Naive B cell (primary cell): ENCODE results near the gene ZCCHC7. TPM values are rescaled to one million over a fixed set of nuclear protein-coding genes. Genes with fewer than 3 reads are reported as not detected.
"Not testable (repeated sequence)": the region's sequence is repeated elsewhere in the genome, so short reads cannot be mapped to it uniquely, and the experiment has no call there.

Source experiments
- ATAC-seq, 2 donors: fragments of 150-1000 bp; cut with Tn5 transposase; 2 replicates each; pipeline ENCODE4 v1.10.0; 2021; ENCODE audit warnings: low read depth in 2 of 2, mild to moderate bottlenecking in 2 of 2, moderate library complexity in 2 of 2
- DNase-seq: peaks from one replicate; pipeline ENCODE4 v3.0.0; 2022
- H3K27ac Mint-ChIP-seq, 6 donors: one replicate each; pipeline ENCODE4 v1.8.0; 2020 to 2022; ENCODE audit warnings: mild to moderate bottlenecking in 6 of 6, mixed read lengths in 6 of 6, moderate library complexity in 5 of 6, inconsistent platforms in 2 of 6
- H3K27me3 Mint-ChIP-seq, 3 donors: one replicate each; pipeline ENCODE4 v1.8.0; 2021 to 2022; ENCODE audit warnings: mixed read lengths in 3 of 3, mild to moderate bottlenecking in 1 of 3
- H3K36me3 Mint-ChIP-seq, 2 donors: one replicate each; pipeline ENCODE4 v1.8.0; 2020 to 2022; ENCODE audit warnings: mixed read lengths in 2 of 2, inconsistent platforms in 1 of 2, mild to moderate bottlenecking in 1 of 2
- H3K4me1 Mint-ChIP-seq, 3 donors: one replicate each; pipeline ENCODE4 v1.8.0; 2020 to 2022; ENCODE audit warnings: mixed read lengths in 3 of 3, inconsistent platforms in 1 of 3, mild to moderate bottlenecking in 1 of 3, moderate library complexity in 1 of 3
- H3K4me3 Mint-ChIP-seq, 8 donors: one replicate each; pipeline ENCODE4 v1.8.0; 2020 to 2022; ENCODE audit warnings: mild to moderate bottlenecking in 8 of 8, mixed read lengths in 8 of 8, moderate library complexity in 8 of 8, inconsistent platforms in 2 of 8
- H3K9me3 Mint-ChIP-seq, 7 donors: one replicate each; pipeline ENCODE4 v1.8.0; 2020 to 2022; ENCODE audit warnings: mixed read lengths in 7 of 7, mild to moderate bottlenecking in 5 of 7, inconsistent platforms in 2 of 7, moderate library complexity in 1 of 7
- polyA plus RNA-seq, 6 donors: library from polyadenylated mRNA; unstranded; fragments of 300-500 nt; fragmentation: Illumina TruSeq; gene quantifications; one replicate each; pipeline ENCODE4 v1.2.3, GENCODE V29; 2021; ENCODE audit warnings: low read depth in 6 of 6

The ZCCHC7 gene
- polyA plus RNA-seq, 6 donors from 2014 or later: 156 to 214 (median 187) TPM

DNA sequence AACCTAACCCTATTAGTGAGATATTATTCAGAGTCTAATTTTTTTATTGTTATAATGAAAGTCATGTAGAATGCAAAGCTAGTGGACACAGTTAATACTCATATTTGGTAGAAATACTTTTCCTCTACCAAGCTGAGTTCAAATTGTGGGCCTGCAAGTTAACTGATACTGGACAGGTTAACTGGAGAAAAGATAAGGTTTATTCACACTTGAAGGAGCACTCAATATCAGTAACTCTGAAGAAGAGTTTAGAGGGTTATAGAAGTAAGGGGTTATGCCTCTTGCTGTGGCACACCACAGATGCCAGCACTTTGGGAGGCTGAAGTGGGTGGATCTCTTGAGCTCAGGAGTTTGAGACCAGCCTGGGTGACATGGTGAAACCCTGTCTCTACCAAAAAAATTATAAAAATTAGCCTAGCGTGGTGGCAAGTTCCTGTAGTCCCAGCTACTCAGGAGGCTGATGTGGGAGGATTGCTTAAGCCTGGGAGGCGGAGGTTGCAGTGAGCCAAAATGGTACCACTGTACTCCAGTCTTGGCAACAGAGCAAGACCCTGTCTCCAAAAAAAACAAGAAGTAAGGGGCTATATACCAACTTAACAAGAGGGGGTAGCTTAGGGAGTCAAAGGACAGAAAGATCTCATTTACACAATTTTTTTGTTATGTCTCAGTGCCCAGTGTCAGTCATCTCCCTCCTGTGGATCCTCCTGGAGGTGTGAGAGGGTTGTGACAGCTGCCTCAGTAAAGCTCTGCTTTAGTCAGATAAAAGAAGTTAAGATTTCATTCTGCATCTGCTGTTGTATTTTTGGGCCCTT, 180.9 kb downstream of the ZCCHC7 start:
- Mint-ChIP-seq H3K9me3 (no peaks in the 10 kb centered on the region), H3K4me1 (peaks cover 63 to 91% (median 82%) of the 10 kb centered on the region in 3 donors)
- ATAC-seq: no peak

DNA sequence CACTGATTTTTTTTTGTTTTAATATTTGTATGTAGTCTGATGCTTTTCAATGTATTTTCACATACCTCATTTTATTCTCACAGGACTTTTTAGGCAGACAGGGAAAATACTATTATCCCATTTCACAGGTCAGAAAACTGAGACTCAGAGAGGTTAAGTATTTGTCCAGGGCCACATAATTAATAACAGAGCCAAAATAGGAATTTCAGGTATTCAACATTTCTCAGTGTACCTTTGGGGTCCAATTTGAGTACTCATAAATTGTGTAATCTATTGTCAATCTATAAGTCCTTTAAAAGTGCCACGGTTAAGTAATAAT, 181.4 kb downstream of the ZCCHC7 start:
- Mint-ChIP-seq H3K9me3 (no peaks in the 10 kb centered on the region), H3K4me1 (peaks cover 58 to 86% (median 76%) of the 10 kb centered on the region in 3 donors), H3K27ac (peak overlapping the region; percentile 76 to 99 (median 92)), H3K36me3 (peaks cover 26 to 40% of the 10 kb centered on the region in 2 donors), H3K27me3 (no peaks in the 10 kb centered on the region), H3K4me3 (peak overlapping the region; percentile 62 to 90 (median 80))
- DNase-seq (no peak), ATAC-seq (no peak)

More for the DNA sequence above, 180.9 kb downstream of the ZCCHC7 start:
- H3K36me3 Mint-ChIP-seq: peaks cover 26 to 40% of the 10 kb centered on the region in 2 donors
- no peak for DNase-seq
- H3K4me3 Mint-ChIP-seq: peak overlapping the region; percentile 62 to 90 (median 80)
- H3K27me3 Mint-ChIP-seq: no peaks in the 10 kb centered on the region
- peak overlapping the region; percentile 76 to 99 (median 92) for H3K27ac Mint-ChIP-seq

DNA sequence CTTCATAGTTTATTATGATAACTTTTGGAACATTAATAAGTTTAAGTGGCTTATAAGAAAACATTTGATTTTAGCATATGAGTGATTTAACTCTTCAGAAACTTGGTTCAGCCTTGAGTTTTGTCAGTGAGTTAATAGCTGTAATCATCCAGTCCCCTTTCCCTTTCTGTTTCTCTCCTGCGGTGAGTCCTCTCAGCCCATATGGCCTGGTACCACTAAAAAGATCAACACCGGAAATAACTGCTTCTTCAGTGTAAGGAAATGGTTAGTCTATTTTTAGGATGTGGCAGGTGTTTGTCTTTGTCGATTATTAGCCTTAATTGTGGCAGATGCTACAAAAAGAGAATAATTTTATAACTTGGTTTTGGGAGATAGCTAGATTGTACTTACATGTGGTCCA, 181.9 kb downstream of the ZCCHC7 start:
- ATAC-seq: peak; percentile 97
- no peaks in the 10 kb centered on the region for H3K27me3 Mint-ChIP-seq
- DNase-seq: peak; percentile 84
- peaks cover 26 to 40% of the 10 kb centered on the region in 2 donors for H3K36me3 Mint-ChIP-seq
- H3K9me3 Mint-ChIP-seq: no peaks in the 10 kb centered on the region
- H3K27ac Mint-ChIP-seq: peak overlapping the region; percentile 76 to 99 (median 92)
- H3K4me1 Mint-ChIP-seq: peaks cover 58 to 86% (median 76%) of the 10 kb centered on the region in 3 donors
- H3K4me3 Mint-ChIP-seq: peak overlapping the region; percentile 62 to 90 (median 80)

DNA sequence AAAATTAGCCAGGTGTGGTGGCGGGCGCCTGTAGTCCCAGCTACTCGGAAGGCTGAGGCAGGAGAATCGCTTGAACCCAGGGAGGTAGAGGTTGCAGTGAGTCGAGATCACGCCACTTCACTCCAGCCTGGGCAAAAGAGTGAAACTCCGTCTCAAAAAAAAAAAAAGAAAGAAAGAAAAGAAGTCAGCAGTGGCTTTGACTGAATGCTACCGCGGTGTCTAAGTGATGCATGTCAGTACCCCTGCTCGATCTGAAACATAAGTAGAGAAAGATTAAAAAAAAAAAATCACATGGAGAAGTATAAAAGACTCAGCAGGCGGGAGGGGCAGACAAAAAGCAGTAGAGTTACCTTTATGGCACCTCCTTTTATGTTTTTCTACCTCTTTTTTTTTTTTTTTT, 182.9 kb downstream of the ZCCHC7 start:
- peaks cover 25 to 32% of the 10 kb centered on the region in 2 donors for H3K36me3 Mint-ChIP-seq
- not testable (repeated sequence) for H3K27me3 Mint-ChIP-seq, H3K9me3 Mint-ChIP-seq
- peaks cover 50 to 79% (median 66%) of the 10 kb centered on the region in 3 donors for H3K4me1 Mint-ChIP-seq
- ATAC-seq (peak; percentile 26 to 38), DNase-seq (peak; percentile 51)
- peak overlapping the region; percentile 76 to 99 (median 92) for H3K27ac Mint-ChIP-seq
- H3K4me3 Mint-ChIP-seq: peak overlapping the region; percentile 62 to 90 (median 78)

DNA sequence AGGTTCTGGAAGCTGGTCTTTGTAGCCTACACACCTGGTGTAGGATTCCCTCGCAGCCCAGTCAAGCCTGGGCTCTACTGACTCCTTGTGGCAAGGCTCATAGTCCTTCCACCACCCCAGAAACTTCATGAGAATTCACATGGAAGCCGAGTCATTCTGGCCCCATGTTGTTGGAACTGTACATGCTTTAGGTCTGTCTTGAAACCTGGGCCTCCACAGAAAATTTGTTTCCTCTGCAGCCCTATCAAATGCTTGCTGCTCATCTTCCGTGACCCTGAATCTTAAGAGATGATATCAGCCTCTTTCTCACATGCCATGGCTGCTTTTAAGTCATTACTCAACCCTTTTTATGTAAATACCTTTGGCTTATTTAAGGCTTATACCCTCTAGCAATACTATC, 188.8 kb downstream of the ZCCHC7 start:
- peak; percentile 95 to 96 for ATAC-seq
- Mint-ChIP-seq H3K9me3 (peaks cover 0 to 2% (median 0%) of the 10 kb centered on the region in 7 donors), H3K4me1 (peaks cover 24 to 52% (median 30%) of the 10 kb centered on the region in 3 donors), H3K27ac (peak overlapping the region; percentile 26 to 91 (median 76)), H3K27me3 (no peaks in the 10 kb centered on the region), H3K36me3 (peaks cover 20 to 29% of the 10 kb centered on the region in 2 donors), H3K4me3 (peak overlapping the region in 5 of 8 donors; percentile 15 to 78 (median 59))
- peak; percentile 39 for DNase-seq

DNA sequence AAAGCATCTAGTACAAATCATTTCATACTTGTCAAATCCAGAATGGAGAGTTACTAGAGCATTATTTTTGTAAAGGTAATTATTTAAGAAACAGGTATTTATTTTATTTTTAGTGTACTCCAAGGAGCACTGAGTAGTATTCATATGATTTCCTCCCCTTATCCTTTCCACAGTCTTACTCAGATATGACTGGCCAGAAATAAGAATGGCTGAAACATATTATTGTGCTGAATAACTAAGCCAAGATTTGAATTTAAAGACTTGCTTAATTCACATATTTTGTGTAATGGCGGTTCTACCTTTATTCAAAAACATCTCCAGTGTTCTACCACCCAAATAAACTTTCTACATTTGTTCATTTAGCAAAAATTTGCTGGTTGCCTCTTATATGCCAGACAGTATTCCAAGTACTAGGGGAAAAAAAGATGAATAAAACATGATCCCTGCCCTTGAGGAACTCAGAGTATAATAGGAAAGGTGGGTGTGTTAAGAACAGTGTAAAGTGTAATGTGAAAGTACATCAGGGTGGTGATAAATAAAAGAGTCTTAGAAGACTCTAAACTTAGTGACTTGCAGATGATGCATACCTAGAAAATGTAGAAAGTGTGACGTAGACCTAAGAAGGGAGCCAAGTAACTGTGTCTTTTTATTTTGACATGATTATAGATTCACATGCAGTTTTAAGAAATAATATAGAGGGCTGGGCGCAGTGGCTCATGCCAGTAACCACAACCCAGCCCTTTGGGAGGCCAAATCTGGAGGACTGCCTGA, 191.7 kb downstream of the ZCCHC7 start:
- Mint-ChIP-seq H3K4me3 (no peak overlapping the region), H3K36me3 (peaks cover 11 to 20% of the 10 kb centered on the region in 2 donors), H3K27me3 (no peaks in the 10 kb centered on the region), H3K27ac (peak overlapping the region in 3 of 6 donors; percentile 21 to 67 (median 33)), H3K4me1 (peaks cover 15 to 34% (median 15%) of the 10 kb centered on the region in 3 donors), H3K9me3 (peaks cover 0 to 2% (median 0%) of the 10 kb centered on the region in 7 donors)
- DNase-seq (no peak), ATAC-seq (no peak)

DNA sequence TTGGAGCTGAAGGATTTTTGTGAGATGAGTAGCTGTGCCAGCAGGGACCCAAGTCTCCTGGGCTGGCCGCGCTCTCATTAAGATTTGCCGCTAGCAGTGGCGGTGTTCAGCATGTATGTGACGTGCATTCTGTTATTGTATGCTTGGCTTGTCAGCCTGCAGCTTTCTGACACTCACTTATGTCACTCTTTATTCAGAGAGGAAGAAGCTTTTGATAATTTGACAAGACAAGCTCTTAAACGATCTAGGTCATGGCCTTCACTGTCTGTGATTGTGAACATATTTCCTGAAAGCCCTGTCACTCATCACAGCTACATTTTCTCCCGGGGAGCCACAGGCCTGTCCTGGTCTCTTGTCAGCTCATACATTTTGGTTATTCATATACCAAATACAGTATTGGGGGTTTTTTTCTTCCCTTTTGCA, 203.9 kb downstream of the ZCCHC7 start:
- Mint-ChIP-seq H3K36me3 (peaks cover 10 to 17% of the 10 kb centered on the region in 2 donors), H3K4me3 (peak overlapping the region; percentile 4 to 83 (median 78)), H3K9me3 (peaks cover 0 to 2% (median 0%) of the 10 kb centered on the region in 7 donors), H3K27ac (peak overlapping the region; percentile 99 to 100 (median 100)), H3K27me3 (no peaks in the 10 kb centered on the region), H3K4me1 (peaks cover 40 to 66% (median 50%) of the 10 kb centered on the region in 3 donors)
- DNase-seq (peak; percentile 84), ATAC-seq (peak; percentile 85)

DNA sequence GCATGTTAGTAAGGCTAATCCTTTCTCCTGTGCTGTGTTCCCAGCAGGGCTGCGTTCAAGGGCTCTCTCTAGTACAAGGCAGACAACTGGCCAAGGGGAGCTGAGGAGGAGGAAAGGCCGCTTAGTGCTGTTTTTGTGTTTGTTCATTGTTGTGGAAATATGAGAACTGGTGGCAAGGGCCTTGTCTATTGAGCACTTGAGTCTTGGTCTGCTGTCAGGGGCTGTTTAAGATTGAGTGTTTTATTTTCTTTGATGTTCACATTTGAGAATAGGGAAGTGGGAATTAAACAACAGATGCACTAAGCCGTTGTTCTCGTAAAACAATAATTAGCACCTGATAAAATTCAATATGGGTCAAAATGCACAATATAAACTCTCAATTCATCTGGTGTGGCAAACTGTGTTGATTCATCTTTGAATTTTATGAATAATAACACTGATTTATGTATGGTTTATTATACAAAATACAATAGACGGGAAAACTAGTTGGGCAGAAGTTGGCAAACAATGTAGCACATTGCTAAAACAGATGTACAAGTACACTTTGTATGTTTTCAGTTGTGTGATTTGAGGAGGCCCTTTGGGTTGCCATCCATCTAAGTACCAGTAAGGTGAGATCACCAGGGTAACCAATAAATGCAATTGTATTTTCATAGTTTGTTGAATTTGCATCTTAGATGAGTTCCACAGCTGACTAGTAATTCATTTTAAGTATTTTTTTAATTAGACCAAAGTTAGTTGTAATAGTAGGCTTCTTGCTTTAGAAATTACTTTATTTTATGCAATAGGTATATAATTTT, 204.5 kb downstream of the ZCCHC7 start:
- Mint-ChIP-seq H3K4me3 (peak overlapping the region; percentile 4 to 83 (median 78)), H3K27me3 (no peaks in the 10 kb centered on the region), H3K4me1 (peaks cover 44 to 63% (median 44%) of the 10 kb centered on the region in 3 donors), H3K9me3 (peaks cover 0 to 2% (median 0%) of the 10 kb centered on the region in 7 donors), H3K36me3 (peaks cover 10 to 11% of the 10 kb centered on the region in 2 donors), H3K27ac (peak overlapping the region; percentile 99 to 100 (median 100))
- ATAC-seq: peak; percentile 69 to 70
- peak; percentile 76 for DNase-seq

DNA sequence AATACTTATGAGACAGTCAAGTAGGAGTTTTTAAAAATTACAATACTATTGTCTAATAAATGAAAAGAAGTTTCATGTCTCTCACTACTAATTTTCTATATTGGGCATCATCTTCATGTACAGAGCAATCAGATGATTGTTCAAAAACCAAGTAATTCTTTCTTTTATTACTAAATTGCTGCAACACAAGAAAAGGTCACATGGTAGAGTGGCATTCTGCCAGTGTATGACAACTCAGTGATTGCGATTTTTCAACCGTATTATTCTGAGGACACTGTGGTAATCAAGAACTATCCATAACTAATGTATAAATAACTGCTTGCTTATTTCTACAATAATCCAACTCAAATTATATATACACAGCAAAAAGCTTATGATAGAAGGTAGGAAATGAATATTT, 205.4 kb downstream of the ZCCHC7 start:
- Mint-ChIP-seq H3K4me3 (peak overlapping the region in 3 of 8 donors; percentile 29 to 78 (median 39)), H3K36me3 (peaks cover 1 to 5% of the 10 kb centered on the region in 2 donors), H3K27me3 (no peaks in the 10 kb centered on the region), H3K27ac (peak overlapping the region; percentile 7 to 100 (median 100)), H3K4me1 (peaks cover 41 to 61% (median 42%) of the 10 kb centered on the region in 3 donors), H3K9me3 (no peaks in the 10 kb centered on the region)
- DNase-seq (no peak), ATAC-seq (no peak)

DNA sequence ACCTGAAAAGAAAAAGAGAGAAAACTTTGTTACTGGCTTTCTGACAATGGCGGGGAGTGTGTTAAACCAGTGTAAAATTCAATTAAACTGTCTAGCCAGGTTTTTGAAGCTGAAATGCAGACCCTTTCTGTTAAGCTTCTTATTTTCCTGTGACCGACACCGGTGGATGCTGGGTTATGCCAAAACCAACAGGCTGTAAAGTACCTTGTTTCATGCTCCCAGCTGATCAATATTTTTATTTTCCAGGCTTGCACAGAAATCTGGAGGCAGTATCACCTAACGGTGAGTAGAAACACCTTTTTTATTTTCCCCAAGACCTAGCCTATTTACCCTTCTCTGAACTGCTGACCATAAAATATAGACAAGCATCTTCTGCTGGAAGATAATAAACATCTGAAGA, 207.2 kb downstream of the ZCCHC7 start:
- no peak for DNase-seq
- Mint-ChIP-seq H3K27me3 (no peaks in the 10 kb centered on the region), H3K27ac (peak overlapping the region; percentile 89 to 100 (median 96)), H3K4me3 (peak overlapping the region; percentile 30 to 69 (median 58)), H3K9me3 (no peaks in the 10 kb centered on the region), H3K4me1 (peaks cover 40 to 67% (median 45%) of the 10 kb centered on the region in 3 donors), H3K36me3 (no peaks in the 10 kb centered on the region)
- ATAC-seq: no peak

DNA sequence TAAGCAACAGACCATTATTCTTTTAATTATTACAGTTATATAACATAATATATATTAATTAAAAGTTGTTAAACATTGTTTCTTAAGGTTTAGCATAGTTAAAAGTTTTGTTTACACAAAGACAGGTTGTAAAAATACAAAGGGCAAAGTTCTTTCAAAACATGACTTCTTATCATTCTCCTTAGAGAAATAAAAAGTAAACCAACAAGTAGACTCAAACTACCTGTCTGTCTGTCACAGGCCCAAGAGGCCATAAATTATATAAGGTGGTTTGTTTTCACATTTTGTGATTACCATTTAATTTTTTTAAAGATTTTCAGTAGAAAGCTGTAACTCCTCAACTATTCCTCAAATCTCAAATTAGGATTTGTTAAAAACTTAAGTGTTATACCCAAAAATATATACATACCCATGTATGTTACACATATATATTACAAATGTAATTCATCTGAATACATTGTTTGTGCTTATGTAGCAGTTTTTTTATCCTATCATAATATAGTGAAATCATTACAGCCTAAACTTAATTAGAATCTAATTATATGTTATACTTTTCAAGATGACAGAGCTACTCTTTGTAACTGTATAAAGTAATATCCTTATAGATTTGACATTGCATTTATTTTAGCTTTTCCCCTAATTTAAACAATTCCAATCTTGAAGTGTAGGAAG, 208.3 kb downstream of the ZCCHC7 start:
- Mint-ChIP-seq H3K36me3 (no peaks in the 10 kb centered on the region), H3K27ac (peak overlapping the region in 5 of 6 donors; percentile 47 to 100 (median 96)), H3K4me3 (peak overlapping the region in 1 of 8 donors; percentile 68), H3K27me3 (no peaks in the 10 kb centered on the region), H3K9me3 (no peaks in the 10 kb centered on the region), H3K4me1 (peaks cover 38 to 62% (median 40%) of the 10 kb centered on the region in 3 donors)
- no peak for DNase-seq
- ATAC-seq: no peak

DNA sequence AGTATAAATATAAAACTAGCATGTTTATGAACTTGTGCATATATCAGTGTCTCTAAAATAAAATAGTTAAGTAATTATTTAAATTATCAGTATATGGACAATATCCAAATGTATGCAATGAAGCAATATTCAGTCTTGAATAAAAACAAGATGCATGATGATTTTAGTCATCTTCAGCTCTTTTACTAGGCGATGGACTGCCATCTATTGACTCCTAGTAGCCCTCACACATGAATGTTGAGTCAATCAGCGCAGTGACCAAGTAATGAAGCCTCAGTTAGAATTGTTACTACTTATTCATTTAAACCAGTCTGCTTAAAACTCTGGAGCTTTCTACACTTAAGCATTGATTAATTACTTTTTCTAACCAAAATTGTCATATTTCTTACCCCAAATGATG, 209.2 kb downstream of the ZCCHC7 start:
- H3K36me3 Mint-ChIP-seq: no peaks in the 10 kb centered on the region
- peak overlapping the region in 2 of 8 donors; percentile 7 to 61 for H3K4me3 Mint-ChIP-seq
- H3K9me3 Mint-ChIP-seq: no peaks in the 10 kb centered on the region
- DNase-seq: peak; percentile 43
- peaks cover 29 to 53% (median 33%) of the 10 kb centered on the region in 3 donors for H3K4me1 Mint-ChIP-seq
- peak overlapping the region; percentile 76 to 96 (median 90) for H3K27ac Mint-ChIP-seq
- H3K27me3 Mint-ChIP-seq: no peaks in the 10 kb centered on the region
- peak; percentile 24 to 44 for ATAC-seq
